GM18526 (cell line): ENCODE data around the gene IFNL3.

Source experiments
- POLR2A ChIP-seq: IDR thresholded peaks from 3 replicates; pipeline ENCODE4 v1.6.1; 2011; ENCODE audit not compliant: insufficient read length; ENCODE audit errors: extremely low read depth

IFNL3 gene

GRCh38 chr19:39232708-39233107 is 12.1 kb downstream of the IFNL3 start:
- TF ChIP-seq POLR2A: no peak

- no peak for TF ChIP-seq POLR2A
Observed at GRCh38 chr19:39230096-39230764, 14.6 kb downstream of the IFNL3 start.

- no peak for TF ChIP-seq POLR2A
Observed at GRCh38 chr19:39224910-39225309, 19.9 kb downstream of the IFNL3 start.

GRCh38 chr19:39223703-39224279 is 21.0 kb downstream of the IFNL3 start:
- no peak for TF ChIP-seq POLR2A

- TF ChIP-seq POLR2A: no peak
Observed at GRCh38 chr19:39218230-39219007, 26.4 kb downstream of the IFNL3 start.

GRCh38 chr19:39217094-39217493 is 27.7 kb downstream of the IFNL3 start:
- no peak for TF ChIP-seq POLR2A

- TF ChIP-seq POLR2A: no peak
Observed at GRCh38 chr19:39212375-39212742, 32.4 kb downstream of the IFNL3 start.

GRCh38 chr19:39211731-39212374 is 33.0 kb downstream of the IFNL3 start:
- no peak for TF ChIP-seq POLR2A

- no peak for TF ChIP-seq POLR2A
Observed at GRCh38 chr19:39209196-39209595, 35.6 kb downstream of the IFNL3 start.

- TF ChIP-seq POLR2A: no peak
Observed at GRCh38 chr19:39208175-39208795, 36.5 kb downstream of the IFNL3 start.

GRCh38 chr19:39207293-39207836 is 37.4 kb downstream of the IFNL3 start:
- TF ChIP-seq POLR2A: no peak

- TF ChIP-seq POLR2A: no peak
Observed at GRCh38 chr19:39206122-39206521, 38.7 kb downstream of the IFNL3 start.

- TF ChIP-seq POLR2A: no peak
Observed at GRCh38 chr19:39205449-39205764, 39.4 kb downstream of the IFNL3 start.

- TF ChIP-seq POLR2A: no peak
Observed at GRCh38 chr19:39203372-39204341, 41.1 kb downstream of the IFNL3 start, which contains the start of gene SYCN. Gene SYCN, minus strand, starts transcription at chr19:39204263. Its CDS starts 9 bp downstream, at chr19:39204254.
